Right hindlimb (tissue), 1 donor: Measurements from ENCODE around the gene PRPF8.

ENCODE experiments used
- DNase-seq: peaks from one replicate; pipeline ENCODE4 v3.0.0-alpha.2; 2018

Gene PRPF8

DNA sequence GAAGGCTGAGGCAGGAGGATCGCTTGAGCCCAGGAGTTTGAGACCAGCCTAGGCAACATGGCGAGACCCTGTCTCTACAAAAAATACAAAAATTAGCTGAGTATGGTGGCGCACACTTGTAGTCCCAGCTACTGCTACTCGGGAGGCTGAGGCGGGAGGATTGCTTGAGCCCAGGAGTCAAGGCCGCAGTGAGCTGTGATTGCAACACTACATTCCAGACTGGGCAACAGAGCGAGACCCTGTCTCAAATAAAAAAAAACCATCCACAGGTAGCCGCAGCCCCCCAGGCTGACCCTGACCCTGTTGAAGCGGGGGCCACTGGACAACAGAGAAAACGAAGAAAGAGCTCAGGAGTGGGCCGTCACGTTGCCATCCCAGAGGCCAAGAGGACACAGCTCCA lies 60.0 kb downstream of the PRPF8 start:
- DNase-seq, result no peak

DNA sequence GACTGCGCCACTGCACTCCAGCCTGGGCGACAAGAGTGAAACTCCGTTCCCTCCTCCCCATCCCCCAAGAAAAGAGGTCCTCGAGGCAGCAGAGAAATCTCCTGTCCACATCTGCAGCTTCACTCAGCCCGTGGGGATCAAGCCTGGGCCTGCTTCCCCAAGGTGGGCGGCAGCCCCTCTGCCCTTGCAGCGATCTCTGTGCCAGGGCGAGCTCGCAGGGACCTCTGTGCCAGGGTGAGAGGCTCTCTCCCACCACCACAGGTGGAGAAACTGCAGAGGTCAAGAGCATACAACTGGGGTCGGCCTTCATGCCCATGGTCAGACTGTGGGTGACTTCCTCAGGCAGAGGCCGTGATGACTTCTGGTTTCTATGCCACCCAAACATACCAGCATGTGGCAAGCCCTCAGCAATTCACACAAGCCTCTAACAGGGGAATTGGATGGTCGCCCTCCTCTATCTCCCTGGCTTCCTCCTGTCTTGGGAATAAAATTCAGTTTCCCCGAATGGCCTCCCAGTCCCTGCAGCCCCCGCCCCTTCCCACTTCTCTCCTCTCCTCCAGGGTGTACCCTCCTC lies 61.5 kb downstream of the PRPF8 start:
- DNase-seq, result no peak

DNA sequence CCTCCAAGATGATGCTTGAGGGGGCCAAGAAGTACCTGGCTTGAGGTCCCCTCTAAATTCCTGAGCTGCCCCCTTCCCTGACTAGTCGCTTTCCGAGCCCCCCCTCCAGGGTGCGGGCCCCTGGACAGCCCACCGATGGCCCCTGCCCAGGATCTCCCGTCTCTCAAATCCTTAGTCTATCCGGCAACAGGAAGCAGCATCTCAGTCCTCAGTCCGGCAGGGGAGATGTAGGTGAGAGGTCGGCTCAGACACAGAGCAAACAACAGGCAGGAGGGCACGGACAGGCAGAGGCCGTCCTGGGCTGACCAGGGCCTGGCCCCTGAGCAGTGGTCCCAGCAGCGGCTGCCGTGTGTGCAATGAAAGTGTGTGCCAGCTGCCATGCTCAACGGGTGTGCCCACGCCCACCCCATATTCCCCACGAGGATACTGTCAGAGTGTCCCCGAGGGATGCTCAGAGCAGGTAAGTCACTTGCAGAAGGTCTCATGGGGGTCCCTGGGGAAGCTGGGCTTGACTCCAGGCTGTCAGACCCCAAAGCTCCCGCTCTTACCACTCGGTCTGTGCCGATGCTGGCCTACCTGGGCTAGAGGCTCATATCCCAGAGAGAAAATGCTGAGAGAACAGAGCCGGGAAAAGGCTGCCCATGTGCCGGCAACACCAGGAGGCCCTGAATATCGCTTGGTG lies 63.3 kb downstream of the PRPF8 start:
- DNase-seq, result no peak

DNA sequence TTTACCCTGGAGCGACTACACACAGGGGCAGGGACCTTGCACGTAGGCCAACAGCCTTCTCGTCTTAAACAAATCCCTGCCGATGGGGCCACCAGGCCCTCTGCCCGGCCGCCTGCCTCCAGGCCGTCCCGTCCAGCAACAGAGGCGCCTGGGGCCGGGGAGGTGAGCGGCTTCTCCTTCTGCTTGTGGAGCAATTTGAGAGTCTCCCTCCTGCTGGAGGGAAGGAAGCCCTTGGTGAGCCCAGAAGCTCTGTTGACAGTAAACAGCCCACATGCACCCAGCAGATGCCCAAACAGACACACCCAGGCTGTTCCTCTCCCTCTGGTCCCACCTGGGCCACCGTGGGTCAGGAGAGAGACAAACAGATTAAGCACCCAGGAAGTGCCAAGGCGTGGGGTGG lies 64.2 kb downstream of the PRPF8 start:
- DNase-seq, result no peak

DNA sequence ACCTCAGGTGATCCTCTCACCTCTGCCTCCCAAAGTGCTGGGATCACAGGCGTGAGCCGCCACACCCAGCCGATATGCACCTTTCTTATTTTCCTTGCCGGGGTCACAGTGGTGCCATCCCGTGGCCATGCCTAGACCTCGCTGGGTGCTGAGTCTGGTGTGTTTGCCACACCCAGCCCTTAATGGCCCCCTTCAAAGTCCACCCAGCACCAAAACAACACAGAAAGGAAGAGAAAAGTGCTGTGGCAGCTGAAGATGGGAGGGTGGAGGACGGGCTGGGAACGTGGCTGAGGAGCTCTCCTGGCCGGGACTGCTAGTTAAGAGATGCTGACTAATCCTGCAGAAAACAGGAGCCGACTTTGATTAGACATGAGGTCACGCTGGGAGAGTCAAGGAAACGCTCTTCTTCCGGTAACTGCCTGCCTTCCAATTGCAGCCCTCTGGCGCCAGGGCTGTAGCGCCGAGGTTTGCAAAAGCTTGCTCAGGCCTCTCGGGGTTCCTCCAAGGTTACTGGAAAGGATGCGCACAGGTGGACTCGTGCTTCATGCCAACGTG lies 67.0 kb downstream of the PRPF8 start:
- DNase-seq, result no peak

DNA sequence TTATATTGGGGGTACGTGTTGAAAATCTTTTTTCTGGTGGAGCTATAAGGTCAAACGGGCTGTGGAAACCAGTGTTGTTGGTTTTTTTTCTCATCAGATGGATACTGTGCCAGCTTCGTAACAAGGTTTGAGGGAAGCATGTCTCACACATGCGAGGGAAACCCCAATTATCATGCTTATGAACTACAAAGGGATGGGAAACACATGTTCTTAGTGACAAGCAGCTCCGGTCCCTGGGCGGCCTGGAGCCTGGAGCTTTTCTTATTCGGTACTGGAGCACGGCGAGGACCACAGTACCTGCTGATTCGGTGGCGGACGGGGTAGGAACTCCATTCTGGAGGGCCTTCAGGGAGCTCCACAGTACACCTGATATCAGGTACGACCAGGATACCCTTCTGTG lies 68.6 kb downstream of the PRPF8 start:
- no peak for DNase-seq

DNA sequence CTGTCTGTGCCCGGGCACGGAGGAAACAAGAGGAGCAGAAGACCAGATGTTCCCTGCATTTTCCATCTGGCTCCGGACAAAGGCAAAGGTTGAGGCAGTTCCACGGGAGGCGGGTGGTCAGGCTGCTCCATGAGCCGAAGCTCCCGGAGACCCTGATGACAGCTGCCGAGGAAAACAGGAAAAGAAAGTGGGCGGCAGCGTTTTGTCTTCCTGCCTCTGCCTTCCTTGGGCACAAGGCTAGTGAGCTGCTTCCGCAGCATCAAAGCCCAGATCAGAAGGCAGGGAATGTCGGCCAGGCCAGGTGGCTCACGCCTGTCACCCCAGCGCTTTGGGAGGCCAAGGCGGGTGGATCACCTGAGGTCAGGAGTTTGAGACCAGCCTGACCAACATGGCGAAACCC lies 72.3 kb downstream of the PRPF8 start:
- DNase-seq, result no peak

DNA sequence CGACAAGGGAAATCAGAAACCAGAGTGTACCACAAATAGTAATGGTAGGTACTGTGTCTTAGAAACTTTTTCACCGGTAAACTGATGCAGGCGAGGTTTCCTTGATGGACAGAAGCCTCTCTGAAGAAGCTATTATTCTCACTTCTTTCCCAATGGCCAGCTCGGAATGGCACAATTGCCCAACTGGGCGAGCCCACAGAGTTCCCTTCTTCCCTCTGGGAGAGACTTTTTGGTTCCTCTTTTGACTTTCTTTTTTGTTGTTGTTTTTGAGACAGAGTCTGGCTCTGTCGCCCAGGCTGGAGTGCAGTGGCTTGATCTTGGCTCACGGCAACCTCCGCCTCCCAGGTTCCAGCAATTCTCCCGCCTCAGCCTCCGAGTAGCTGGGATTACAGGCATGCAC lies 73.0 kb downstream of the PRPF8 start:
- no peak for DNase-seq

DNA sequence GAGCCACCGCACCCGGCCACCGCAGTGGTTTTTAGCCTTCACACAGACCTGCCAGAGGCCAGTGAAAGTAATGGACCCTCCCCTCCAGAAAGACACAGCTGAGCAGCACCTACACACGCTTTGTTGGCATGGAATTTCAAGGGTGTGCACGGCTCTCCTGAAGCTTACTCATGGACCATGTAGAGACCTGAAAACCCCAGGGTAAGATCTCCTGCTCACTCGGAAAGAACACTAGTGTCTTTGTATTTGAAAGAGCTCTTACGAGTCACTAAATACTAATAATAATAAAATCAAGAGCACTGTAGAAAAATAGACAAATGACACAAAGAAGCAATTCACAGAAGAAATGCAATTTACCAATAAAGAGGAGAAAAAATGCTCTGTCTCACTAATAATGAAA lies 76.0 kb downstream of the PRPF8 start:
- no peak for DNase-seq

DNA sequence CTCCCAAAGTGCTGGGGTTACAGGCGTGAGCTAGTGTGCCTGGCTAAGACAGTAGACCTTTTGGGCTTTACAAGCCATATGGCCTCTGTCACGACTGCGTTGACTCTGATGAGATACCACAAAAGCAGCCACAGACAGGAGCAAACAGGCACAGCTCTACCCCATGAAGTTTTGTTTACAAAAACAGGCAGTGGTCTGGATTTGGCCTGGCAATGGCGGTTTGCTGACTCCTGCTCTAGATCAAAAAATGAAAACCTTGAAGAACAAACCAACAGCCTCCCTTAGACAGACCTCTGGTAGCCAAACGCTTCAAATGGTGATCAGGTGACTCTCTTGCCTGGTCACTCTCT lies 76.7 kb downstream of the PRPF8 start:
- DNase-seq, result no peak

DNA sequence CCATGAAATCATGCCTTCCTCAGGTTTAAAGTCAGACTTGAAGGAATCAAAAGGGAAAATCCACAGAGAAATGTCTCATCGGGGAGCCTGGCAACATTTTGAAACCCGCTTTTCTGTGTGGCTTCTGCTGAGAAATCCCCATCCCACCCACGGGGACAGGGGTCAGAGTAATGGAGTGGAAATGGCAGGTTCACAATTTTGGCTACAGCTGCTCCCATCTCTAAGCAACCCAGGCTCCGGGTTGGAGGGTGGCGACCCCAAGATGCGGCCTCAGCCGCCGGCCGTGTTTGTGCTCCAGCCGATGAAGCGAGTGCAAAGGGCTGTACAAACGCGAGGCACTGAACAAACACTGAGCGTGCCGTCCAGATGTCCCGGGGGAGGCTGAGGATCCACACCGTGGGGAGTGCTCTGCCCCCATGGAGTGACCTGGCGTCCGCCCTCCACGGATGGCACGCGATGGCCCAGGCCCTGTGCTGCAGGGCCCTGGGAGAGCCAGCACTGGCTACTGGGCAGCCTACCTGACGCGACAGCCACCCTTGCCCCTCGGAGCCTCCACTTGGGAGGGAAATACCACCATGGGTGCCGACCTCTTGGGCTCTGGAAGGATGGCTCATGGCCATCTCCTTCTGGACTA lies 78.2 kb downstream of the PRPF8 start:
- DNase-seq, result no peak

DNA sequence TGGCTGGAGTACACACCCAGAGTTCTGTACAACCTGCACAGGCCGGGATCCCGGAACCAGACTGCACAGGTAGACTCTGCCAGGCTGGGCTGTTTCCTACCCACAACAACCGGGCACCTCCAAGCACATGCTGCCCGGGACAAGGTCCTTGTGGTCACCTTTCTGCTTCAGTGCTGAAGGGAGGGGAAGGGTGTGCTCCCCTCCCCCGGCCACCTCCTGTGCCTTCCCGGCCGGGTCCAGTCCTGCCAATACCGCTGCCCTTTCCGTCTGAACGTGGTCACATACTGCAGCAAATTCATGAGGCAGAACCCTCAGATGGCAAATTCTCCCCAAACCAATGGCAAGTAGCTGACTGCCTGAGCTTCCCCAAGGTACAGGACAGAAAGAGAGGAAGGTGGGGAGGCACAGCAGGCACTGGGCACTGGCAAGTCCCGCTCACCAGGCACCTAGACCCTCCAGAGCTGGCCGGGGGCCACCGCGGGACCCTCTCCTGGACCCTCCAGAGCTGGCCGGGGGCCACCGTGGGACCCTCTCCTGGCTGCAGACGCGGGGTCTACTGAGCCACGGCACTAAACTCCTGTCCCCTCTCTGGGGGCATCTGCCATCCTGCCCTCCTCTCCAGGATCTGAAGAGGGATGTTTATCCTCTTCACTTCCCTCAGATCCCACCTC lies 78.9 kb downstream of the PRPF8 start:
- DNase-seq, result no peak

DNA sequence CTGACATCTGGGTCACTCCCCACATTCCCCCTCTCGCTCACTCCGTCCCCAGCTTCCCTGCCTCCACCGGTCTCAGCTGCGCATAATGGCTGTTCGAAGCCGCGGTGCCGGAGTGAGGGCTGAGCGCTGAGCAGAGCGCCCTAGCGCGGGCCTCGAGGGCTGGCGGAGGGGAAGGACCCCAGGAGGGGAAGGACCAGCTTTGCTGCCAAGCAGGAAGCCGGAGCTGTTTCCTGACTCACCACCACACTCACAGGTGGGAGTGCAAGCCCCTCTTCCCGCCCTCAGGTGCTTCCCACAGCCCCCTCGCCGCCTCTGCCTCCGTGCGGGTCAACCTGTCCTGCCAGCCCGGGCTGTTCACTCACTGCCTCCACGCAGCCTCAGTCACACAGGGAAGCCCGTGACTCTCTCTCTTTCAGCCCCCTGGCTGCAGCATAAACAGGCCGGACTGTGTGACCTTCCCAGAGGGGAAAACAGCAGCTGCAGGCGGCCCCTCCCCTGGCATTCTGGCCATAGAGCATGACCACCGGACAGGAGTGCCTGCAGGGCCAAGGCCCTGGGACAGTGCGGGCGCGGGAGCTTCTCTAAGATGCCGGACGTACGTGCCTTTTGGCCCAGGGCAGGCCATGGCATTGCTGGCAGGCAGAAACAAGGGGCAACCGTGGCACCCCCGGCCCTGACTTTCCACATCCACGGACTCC lies 79.7 kb downstream of the PRPF8 start:
- no peak for DNase-seq

DNA sequence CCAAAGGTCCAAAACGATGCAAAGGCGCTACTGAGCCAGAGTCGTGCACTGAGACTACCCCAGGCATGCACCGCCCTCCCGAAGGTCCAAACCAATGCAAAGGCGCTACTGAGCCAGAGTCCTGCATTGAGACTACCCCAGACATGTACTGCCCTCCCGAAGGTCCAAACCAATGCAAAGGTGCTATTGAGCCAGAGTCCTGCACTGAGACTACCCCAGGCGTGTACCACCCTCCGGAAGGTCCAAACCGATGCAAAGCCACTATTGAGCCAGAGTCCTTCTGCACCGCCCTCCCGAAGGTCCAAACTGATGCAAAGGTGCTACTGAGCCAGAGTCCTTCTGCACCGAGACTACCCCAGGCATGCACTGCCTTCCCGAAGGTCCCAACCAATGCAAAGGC lies 83.1 kb downstream of the PRPF8 start:
- DNase-seq, result no peak
